Vagina (tissue), 2 donors: Measurements from ENCODE around the gene ZNF175.

Experiments
- CTCF ChIP-seq, 3 experiments: fragments of 450-650 bp in 2 of 3; fragments of 200-600 bp in 1 of 3; sonication (generic) in 1 of 3; IDR thresholded peaks; one replicate each; pipeline ENCODE4 v1.5.1; 2017 to 2019; ENCODE audit warnings: antibody characterized with exemption in 3 of 3, mild to moderate bottlenecking in 2 of 3, moderate library complexity in 2 of 3
- POLR2A ChIP-seq, 2 donors: fragments of 450-650 bp; IDR thresholded peaks; one replicate each; pipeline ENCODE4 v1.6.1; 2017; ENCODE audit warnings: antibody characterized with exemption in 2 of 2, mild to moderate bottlenecking in 2 of 2, moderate library complexity in 2 of 2

DNA sequence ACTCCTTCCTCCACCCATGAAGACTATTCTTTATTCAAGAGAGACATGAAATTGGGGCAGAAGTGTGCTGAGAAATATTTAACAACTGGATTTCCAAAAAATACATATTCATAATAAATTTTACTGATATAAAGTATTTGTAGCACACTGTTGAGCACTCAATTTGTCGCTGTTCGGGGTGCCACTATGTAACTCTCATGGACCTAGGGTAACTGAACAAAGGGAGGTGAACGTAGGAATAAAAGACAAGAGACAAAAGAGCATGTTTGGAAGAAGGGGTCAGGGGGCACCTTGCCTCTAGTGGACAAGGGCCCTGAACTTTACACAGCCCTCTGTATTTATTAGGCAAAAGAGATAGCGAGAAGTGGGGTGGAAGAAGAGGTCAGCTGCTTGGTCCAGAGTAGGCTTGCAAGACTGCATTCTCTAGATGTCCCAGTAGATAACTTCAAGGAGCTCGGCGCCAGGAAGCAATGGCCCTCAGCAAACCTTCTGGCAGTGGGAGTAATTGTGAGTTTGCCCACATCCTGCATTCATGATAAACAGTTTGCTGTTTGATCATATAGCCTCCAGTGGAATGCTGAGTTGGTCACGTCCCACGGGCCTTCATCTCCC, 4.5 kb upstream of the ZNF175 start:
- no peak for TF ChIP-seq CTCF (IDR thresholded peaks at IDR 0.05)
- no peak for TF ChIP-seq POLR2A (IDR thresholded peaks at IDR 0.05)
